ENCODE measurements around the gene RAD51B. TPM values are rescaled to one million over a fixed set of nuclear protein-coding genes. Genes with fewer than 3 reads are reported as not detected.

RAD51B gene
- total and polyA plus RNA-seq, 2 of the 13 experiments (the other 11 are each of a cell fraction or from before 2014, with no cell fraction given) = 7.0 to 9.5 TPM

DNA sequence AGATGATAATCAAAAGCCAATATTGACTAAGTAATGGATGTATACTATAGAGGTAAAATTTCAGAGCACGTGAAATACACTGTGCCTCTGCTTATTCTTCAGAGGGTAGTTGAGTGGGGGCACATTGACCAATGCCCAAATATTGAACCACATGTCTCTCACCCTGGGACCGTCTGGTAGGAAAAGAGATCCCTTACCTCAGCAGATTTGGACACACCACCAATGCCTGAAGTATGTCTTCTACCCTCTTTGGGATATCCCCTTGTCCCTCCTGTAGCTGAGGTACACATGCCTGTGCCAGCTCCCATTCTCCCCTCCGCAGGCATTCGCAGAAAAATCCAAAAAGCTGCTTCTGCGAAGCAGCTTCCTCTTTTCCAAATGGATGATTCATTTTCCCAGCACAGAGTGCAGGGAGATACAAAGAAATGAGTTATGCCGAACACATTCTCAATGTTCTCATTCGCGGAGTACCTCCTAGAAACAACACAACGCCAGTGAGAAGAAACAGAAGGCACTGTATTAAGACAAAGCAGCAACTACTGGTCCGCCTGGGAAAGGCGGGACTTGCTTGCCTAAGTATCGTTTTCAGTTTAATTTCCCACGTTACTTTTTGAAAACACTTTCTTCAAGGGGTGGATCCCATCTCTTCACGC, 3.9 kb upstream of the RAD51B start:
- Histone ChIP-seq H3K9ac (ENCODE audit: insufficient read depth, low read depth, low read length) (peak overlapping the region; percentile 75), H2AFZ (ENCODE audit: low read length) (no peak overlapping the region), H3K79me2 (ENCODE audit: insufficient read depth, low read length) (peaks cover 19% of the 10 kb centered on the region), H3K4me3 (replicated peaks in 1 of 3; ENCODE audit: insufficient read depth in 1 of 3, low read depth in 2 of 3, low read length in 3 of 3) (peak overlapping the region; percentile 84 to 86 (median 84)), H3K4me2 (ENCODE audit: low read depth, low read length) (peak overlapping the region; percentile 88), H3K9me3 (ENCODE audit: low read length) (no peaks in the 10 kb centered on the region), H3K27ac (ENCODE audit: extremely low read length, insufficient read depth, low read length) (peak overlapping the region; percentile 83), H3K4me1 (ENCODE audit: insufficient read depth, low read length) (peaks cover 25% of the 10 kb centered on the region), H3K27me3 (ENCODE audit: control insufficient read depth in 1 of 2, insufficient read depth in 2 of 2, low read length in 2 of 2) (no peaks in the 10 kb centered on the region; a peak in 1 of 5 replicates), H3K36me3 (replicated peaks in 1 of 2; ENCODE audit: control insufficient read depth in 1 of 2, insufficient read depth in 2 of 2, low read length in 2 of 2) (peaks cover 4 to 17% of the 10 kb centered on the region in 2 experiments; a peak in 4 of 5 replicates), H4K20me1 (ENCODE audit: insufficient read depth, low read length) (no peaks in the 10 kb centered on the region)
- WGBS (ENCODE audit: low lambda C conversion rate) = 10% methylated on average over 14 of the region's 14 CpGs
- CTCF ChIA-PET (ENCODE audit: low intra/inter-chr PET ratio, low total read pairs) = no interaction called here
- POLR2A ChIA-PET = interaction anchor here (1.2 to 1.9 kb wide), 4 partner anchors 9 to 215 kb away, joined by 3 to 6 read pairs (median 6); partner anchors contain the start of genes PIGH and RDH11
- FAIRE-seq = no peak
- ATAC-seq = no peak
- BruUV-seq (replicated peaks) = no TSS peak
- DNase-seq (ENCODE audit: low spot score) = no peak
- intact Hi-C loops (cut with micrococcal nuclease; ENCODE audit: unreplicated experiment) = no loop called here
- 0 out of 2 replicates have a peak, but pooled peaks have one; percentile 10 for TF ChIP-seq MYC (CRISPR knock-in tag; IDR thresholded peaks at IDR 0.05; ENCODE audit: borderline replicate concordance)
- peak; percentile 74 for TF ChIP-seq MAFF (IDR thresholded peaks at IDR 0.05; ENCODE audit: low read depth, low read length)
- TF ChIP-seq ZBTB7B (CRISPR knock-in tag; IDR thresholded peaks at IDR 0.05) = no peak
- 0 out of 2 replicates have a peak, but pooled peaks have one; percentile 9 for TF ChIP-seq MEIS1 (CRISPR knock-in tag; IDR thresholded peaks at IDR 0.05; ENCODE audit: borderline replicate concordance)
- TF ChIP-seq MAFK (conservative IDR thresholded peaks at IDR 0.05 in 1 of 2, IDR thresholded peaks at IDR 0.05 in 1 of 2; ENCODE audit: low read length in 2 of 2) = peak; percentile 85 to 86
- in situ Hi-C loops (cut with HindIII; ENCODE audit: extremely low pct_ligation_motif_present, low pct_unique_long_range_greater_than_20kb) = no loop called here

DNA sequence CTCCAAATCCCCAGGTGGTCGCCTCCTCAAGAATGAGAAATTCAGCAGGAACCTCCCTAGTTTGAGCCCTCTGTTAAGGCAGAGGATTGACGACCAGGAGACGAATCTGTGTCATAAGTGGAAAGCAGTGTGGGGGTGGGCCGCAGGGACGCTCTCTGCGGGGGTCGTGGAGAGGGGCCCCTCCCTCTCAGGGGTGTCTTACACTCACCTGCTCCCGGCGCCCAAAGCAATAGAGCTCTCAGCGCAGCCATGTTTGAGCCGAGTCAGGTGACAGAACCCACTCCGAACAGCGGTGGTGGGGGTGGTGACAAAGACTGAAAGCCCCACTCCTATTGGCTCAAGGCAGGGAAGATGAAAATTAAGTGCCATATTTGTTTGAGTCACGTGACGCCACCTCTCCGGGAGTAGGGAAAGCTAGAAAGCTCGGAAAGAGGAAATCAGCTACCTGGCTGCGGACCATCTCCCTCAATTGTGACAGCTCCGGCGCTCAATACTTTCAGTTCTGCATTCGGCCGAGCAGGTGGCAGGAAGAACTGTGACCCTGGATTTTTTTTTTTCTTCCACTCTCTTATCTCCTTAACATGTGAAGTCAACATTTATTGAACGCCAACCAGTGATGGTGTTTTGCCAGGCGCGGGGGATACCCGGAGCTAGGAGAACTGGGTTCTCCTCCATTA, 3.1 kb upstream of the RAD51B start, which contains the start of gene ZFYVE26:
Gene ZFYVE26 (minus strand): TSS at position 265 of the 677 bp plus-strand sequence. CDS start 627 bp downstream, outside the sequence.
- Histone ChIP-seq H3K27ac (ENCODE audit: extremely low read length, insufficient read depth, low read length) (peak within 1 kb of the TSS; percentile 83), H3K36me3 (replicated peaks in 1 of 2; ENCODE audit: control insufficient read depth in 1 of 2, insufficient read depth in 2 of 2, low read length in 2 of 2) (peaks cover 2 to 11% of the 10 kb centered on the region in 2 experiments; a peak in 4 of 5 replicates), H4K20me1 (ENCODE audit: insufficient read depth, low read length) (no peaks in the 10 kb centered on the region), H3K9ac (ENCODE audit: insufficient read depth, low read depth, low read length) (peak within 1 kb of the TSS; percentile 75), H3K4me1 (ENCODE audit: insufficient read depth, low read length) (peaks cover 32% of the 10 kb centered on the region), H3K27me3 (ENCODE audit: control insufficient read depth in 1 of 2, insufficient read depth in 2 of 2, low read length in 2 of 2) (no peaks in the 10 kb centered on the region; a peak in 1 of 5 replicates), H3K4me3 (replicated peaks in 1 of 3; ENCODE audit: insufficient read depth in 1 of 3, low read depth in 2 of 3, low read length in 3 of 3) (peak within 1 kb of the TSS; percentile 84 to 86 (median 84)), H3K4me2 (ENCODE audit: low read depth, low read length) (peak within 1 kb of the TSS; percentile 88), H3K79me2 (ENCODE audit: insufficient read depth, low read length) (peaks cover 19% of the 10 kb centered on the region), H3K9me3 (ENCODE audit: low read length) (no peaks in the 10 kb centered on the region), H2AFZ (ENCODE audit: low read length) (peak within 1 kb of the TSS; percentile 48)
- DNase-seq (ENCODE audit: low spot score) (peak; percentile 98), ATAC-seq (peak; percentile 96), FAIRE-seq (peak; percentile 96)
- CTCF ChIA-PET (ENCODE audit: low intra/inter-chr PET ratio, low total read pairs) = no interaction called here
- POLR2A ChIA-PET = interaction anchor here (0.7 to 1.9 kb wide), 11 partner anchors 10 to 1008 kb away, joined by 3 to 7 read pairs (median 5); partner anchors contain the start of genes ATP6V1D, PIGH and RDH11
- intact Hi-C loops (cut with micrococcal nuclease; ENCODE audit: unreplicated experiment) = no loop called here
- under 1% methylated on average over 23 of the region's 26 CpGs for WGBS (ENCODE audit: low lambda C conversion rate)
- no TSS peak for BruUV-seq (replicated peaks)
- in situ Hi-C loops (cut with HindIII; ENCODE audit: extremely low pct_ligation_motif_present, low pct_unique_long_range_greater_than_20kb) = no loop called here
- no peak for TF ChIP-seq ZNF607 (CRISPR knock-in tag; IDR thresholded peaks at IDR 0.05; ENCODE audit: borderline replicate concordance)
- TF ChIP-seq, protein P1, sequence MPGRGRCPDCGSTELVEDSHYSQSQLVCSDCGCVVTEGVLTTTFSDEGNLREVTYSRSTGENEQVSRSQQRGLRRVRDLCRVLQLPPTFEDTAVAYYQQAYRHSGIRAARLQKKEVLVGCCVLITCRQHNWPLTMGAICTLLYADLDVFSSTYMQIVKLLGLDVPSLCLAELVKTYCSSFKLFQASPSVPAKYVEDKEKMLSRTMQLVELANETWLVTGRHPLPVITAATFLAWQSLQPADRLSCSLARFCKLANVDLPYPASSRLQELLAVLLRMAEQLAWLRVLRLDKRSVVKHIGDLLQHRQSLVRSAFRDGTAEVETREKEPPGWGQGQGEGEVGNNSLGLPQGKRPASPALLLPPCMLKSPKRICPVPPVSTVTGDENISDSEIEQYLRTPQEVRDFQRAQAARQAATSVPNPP (CRISPR knock-in tag; IDR thresholded peaks at IDR 0.05) = no peak
- TF ChIP-seq SP140L (CRISPR knock-in tag; IDR thresholded peaks at IDR 0.05; ENCODE audit: borderline replicate concordance) = peak; percentile 22; the same call in 1 of the 2 replicates
- TF ChIP-seq CBX2 (IDR thresholded peaks at IDR 0.05; ENCODE audit: low read depth, low read length) = no peak
- no peak for TF ChIP-seq CBX2 (CRISPR knock-in tag; IDR thresholded peaks at IDR 0.05; ENCODE audit: low read depth)
- TF ChIP-seq, protein P2, sequence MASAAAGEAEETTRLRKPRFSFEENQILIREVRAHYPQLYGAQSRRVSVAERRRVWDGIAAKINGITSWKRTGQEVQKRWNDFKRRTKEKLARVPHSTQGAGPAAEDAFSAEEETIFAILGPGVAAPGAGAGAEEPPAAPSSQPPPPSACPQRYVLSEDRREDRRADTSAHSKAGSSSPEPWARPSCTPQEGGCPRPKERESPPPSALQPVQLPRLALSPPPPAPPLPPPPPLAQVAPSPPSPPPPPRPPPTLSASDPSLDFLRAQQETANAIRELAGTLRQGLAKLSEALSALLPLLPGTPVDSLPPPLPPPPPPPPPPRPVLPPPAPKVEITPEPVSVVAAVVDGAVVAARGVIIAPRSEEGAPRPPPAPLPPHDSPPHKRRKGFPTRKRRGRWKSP (CRISPR knock-in tag; IDR thresholded peaks at IDR 0.05) = no peak; the same call in 1 of the 2 replicates
- peak; percentile 84 for TF ChIP-seq ELF3 (CRISPR knock-in tag; IDR thresholded peaks at IDR 0.05)
- TF ChIP-seq TBX2 (CRISPR knock-in tag; IDR thresholded peaks at IDR 0.05; ENCODE audit: borderline replicate concordance) = peak; percentile 74
- TF ChIP-seq PITX1 (CRISPR knock-in tag; IDR thresholded peaks at IDR 0.05) = peak; percentile 63
- TF ChIP-seq ZNF709 (CRISPR knock-in tag; IDR thresholded peaks at IDR 0.05) = peak; percentile 44; the same call in 1 of the 2 replicates

Measured in HepG2 (cell line).